ENCODE data around the gene CD99L2.

Gene CD99L2

DNA sequence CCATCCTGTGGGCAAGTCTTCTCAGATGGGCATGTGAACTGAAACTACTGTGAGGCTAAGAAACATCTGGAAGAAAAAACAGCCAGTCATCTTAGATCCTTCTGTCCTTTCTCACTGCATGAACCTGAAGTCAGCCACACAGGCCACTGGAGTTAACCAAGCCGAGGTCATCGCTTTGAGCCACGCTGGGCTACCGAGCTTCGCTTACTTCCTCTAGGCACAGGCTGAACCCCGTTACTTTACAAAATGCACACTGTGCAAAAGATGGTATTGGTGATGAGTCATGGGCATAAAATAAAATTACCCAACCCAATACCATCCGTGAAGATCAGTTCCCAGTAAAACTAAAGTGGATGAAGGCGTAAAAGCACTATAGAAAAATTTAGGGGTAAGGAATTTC, 119.1 kb downstream of the CD99L2 start:
- no peak overlapping the region for H3K4me3 ChIP-seq (ENCODE audit: low read length)
- H3F3A ChIP-seq (ENCODE audit: control insufficient read depth, insufficient read depth), result no peaks in the 10 kb centered on the region
- H3K9me3 ChIP-seq (ENCODE audit: control insufficient read depth, insufficient read depth, low read length), result no peaks in the 10 kb centered on the region
- no peaks in the 10 kb centered on the region for H3K27me3 ChIP-seq (ENCODE audit: control insufficient read depth, low read length)
- TF ChIP-seq EZH2phosphoT487 (IDR thresholded peaks at IDR 0.05; ENCODE audit: borderline replicate concordance, low read length), result no peak
- TF ChIP-seq, protein P1, sequence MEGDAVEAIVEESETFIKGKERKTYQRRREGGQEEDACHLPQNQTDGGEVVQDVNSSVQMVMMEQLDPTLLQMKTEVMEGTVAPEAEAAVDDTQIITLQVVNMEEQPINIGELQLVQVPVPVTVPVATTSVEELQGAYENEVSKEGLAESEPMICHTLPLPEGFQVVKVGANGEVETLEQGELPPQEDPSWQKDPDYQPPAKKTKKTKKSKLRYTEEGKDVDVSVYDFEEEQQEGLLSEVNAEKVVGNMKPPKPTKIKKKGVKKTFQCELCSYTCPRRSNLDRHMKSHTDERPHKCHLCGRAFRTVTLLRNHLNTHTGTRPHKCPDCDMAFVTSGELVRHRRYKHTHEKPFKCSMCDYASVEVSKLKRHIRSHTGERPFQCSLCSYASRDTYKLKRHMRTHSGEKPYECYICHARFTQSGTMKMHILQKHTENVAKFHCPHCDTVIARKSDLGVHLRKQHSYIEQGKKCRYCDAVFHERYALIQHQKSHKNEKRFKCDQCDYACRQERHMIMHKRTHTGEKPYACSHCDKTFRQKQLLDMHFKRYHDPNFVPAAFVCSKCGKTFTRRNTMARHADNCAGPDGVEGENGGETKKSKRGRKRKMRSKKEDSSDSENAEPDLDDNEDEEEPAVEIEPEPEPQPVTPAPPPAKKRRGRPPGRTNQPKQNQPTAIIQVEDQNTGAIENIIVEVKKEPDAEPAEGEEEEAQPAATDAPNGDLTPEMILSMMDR (IDR thresholded peaks at IDR 0.05; ENCODE audit: low read depth, low read length, poor library complexity, severe bottlenecking), result no peak
- no peaks in the 10 kb centered on the region for H3K36me3 ChIP-seq (ENCODE audit: control insufficient read depth, low read length)
- no peaks in the 10 kb centered on the region for H3K4me1 ChIP-seq (ENCODE audit: control insufficient read depth, low read length)
- no peak overlapping the region for H3K4me2 ChIP-seq (ENCODE audit: low read length)
- H3K27ac ChIP-seq (ENCODE audit: low read depth, low read length), result no peak overlapping the region
- no peaks in the 10 kb centered on the region for H3K79me2 ChIP-seq (ENCODE audit: control insufficient read depth, low read length)
- no peaks in the 10 kb centered on the region for H3K9me2 ChIP-seq (replicated peaks; ENCODE audit: control insufficient read depth, low read length)
- no peaks in the 10 kb centered on the region for H4K20me1 ChIP-seq (ENCODE audit: control insufficient read depth, insufficient read depth, low read depth, low read length)

GRCh38 chrX:150777328-150777992, 121.0 kb downstream of the CD99L2 start:
- Histone ChIP-seq H3K4me3 (ENCODE audit: low read length) (no peak overlapping the region), H3K36me3 (ENCODE audit: control insufficient read depth, low read length) (no peaks in the 10 kb centered on the region), H3K4me1 (ENCODE audit: control insufficient read depth, low read length) (no peaks in the 10 kb centered on the region), H3F3A (ENCODE audit: control insufficient read depth, insufficient read depth) (no peaks in the 10 kb centered on the region), H4K20me1 (ENCODE audit: control insufficient read depth, insufficient read depth, low read depth, low read length) (no peaks in the 10 kb centered on the region), H3K27me3 (ENCODE audit: control insufficient read depth, low read length) (no peaks in the 10 kb centered on the region), H3K9me2 (replicated peaks; ENCODE audit: control insufficient read depth, low read length) (no peaks in the 10 kb centered on the region), H3K9me3 (ENCODE audit: control insufficient read depth, insufficient read depth, low read length) (no peaks in the 10 kb centered on the region), H3K79me2 (ENCODE audit: control insufficient read depth, low read length) (no peaks in the 10 kb centered on the region), H3K4me2 (ENCODE audit: low read length) (no peak overlapping the region), H3K27ac (ENCODE audit: low read depth, low read length) (no peak overlapping the region)
- TF ChIP-seq, protein P1 (IDR thresholded peaks at IDR 0.05; ENCODE audit: low read depth, low read length, poor library complexity, severe bottlenecking), result no peak
- TF ChIP-seq EZH2phosphoT487 (IDR thresholded peaks at IDR 0.05; ENCODE audit: borderline replicate concordance, low read length), result no peak

GRCh38 chrX:150775569-150776350, 122.7 kb downstream of the CD99L2 start:
- H3K27ac ChIP-seq (ENCODE audit: low read depth, low read length), result no peak overlapping the region
- H3K79me2 ChIP-seq (ENCODE audit: control insufficient read depth, low read length), result no peaks in the 10 kb centered on the region
- TF ChIP-seq EZH2phosphoT487 (IDR thresholded peaks at IDR 0.05; ENCODE audit: borderline replicate concordance, low read length), result no peak
- TF ChIP-seq, protein P1 (IDR thresholded peaks at IDR 0.05; ENCODE audit: low read depth, low read length, poor library complexity, severe bottlenecking), result no peak

More at GRCh38 chrX:150775569-150776350, 122.7 kb downstream of the CD99L2 start:
- Histone ChIP-seq H3K9me2 (replicated peaks; ENCODE audit: control insufficient read depth, low read length) (no peaks in the 10 kb centered on the region), H3K4me3 (ENCODE audit: low read length) (no peak overlapping the region), H3K36me3 (ENCODE audit: control insufficient read depth, low read length) (no peaks in the 10 kb centered on the region), H4K20me1 (ENCODE audit: control insufficient read depth, insufficient read depth, low read depth, low read length) (no peaks in the 10 kb centered on the region), H3F3A (ENCODE audit: control insufficient read depth, insufficient read depth) (no peaks in the 10 kb centered on the region), H3K27me3 (ENCODE audit: control insufficient read depth, low read length) (no peaks in the 10 kb centered on the region), H3K4me1 (ENCODE audit: control insufficient read depth, low read length) (no peaks in the 10 kb centered on the region), H3K4me2 (ENCODE audit: low read length) (no peak overlapping the region), H3K9me3 (ENCODE audit: control insufficient read depth, insufficient read depth, low read length) (no peaks in the 10 kb centered on the region)
